ENCODE measurements around the gene MICALL1.

Gene MICALL1

GRCh38 chr22:37961062-37961461, 55.0 kb downstream of the MICALL1 start:
- H2AFZ ChIP-seq (ENCODE audit: low read depth, low read length): no peak overlapping the region
- no peaks in the 10 kb centered on the region for H3K9me3 ChIP-seq (ENCODE audit: insufficient read depth, low read length, severe bottlenecking)
- no peak overlapping the region for H3K27ac ChIP-seq (ENCODE audit: low read length)
- no peaks in the 10 kb centered on the region for H3K4me1 ChIP-seq (ENCODE audit: insufficient read depth, low read length)
- H3K36me3 ChIP-seq (ENCODE audit: insufficient read depth, low read length): peaks cover 67% of the 10 kb centered on the region
- no peak for DNase-seq
- H3K9ac ChIP-seq (ENCODE audit: low read depth, low read length): no peak overlapping the region
- H4K20me1 ChIP-seq (ENCODE audit: insufficient read depth, low read length): peaks cover 5% of the 10 kb centered on the region
- H3K27me3 ChIP-seq (ENCODE audit: insufficient read depth, low read length, poor library complexity): no peaks in the 10 kb centered on the region
- H3K79me2 ChIP-seq (ENCODE audit: insufficient read depth, low read length): no peaks in the 10 kb centered on the region; the same call in 1 of the 2 replicates
- no peak overlapping the region for H3K4me3 ChIP-seq (ENCODE audit: low read depth in 1 of 2, low read length in 2 of 2)
- H3K4me2 ChIP-seq (ENCODE audit: insufficient read depth, low read length): no peak overlapping the region
- no peak for TF ChIP-seq CTCF (IDR thresholded peaks at IDR 0.05; ENCODE audit: borderline replicate concordance, extremely low read depth, low read length, poor library complexity, severe bottlenecking)
- ATAC-seq (ENCODE audit: insufficient read depth, low read depth): no peak

- H3K36me3 ChIP-seq (ENCODE audit: insufficient read depth, low read length): peaks cover 57% of the 10 kb centered on the region
- H2AFZ ChIP-seq (ENCODE audit: low read depth, low read length): no peak overlapping the region
- no peak for ATAC-seq (ENCODE audit: insufficient read depth, low read depth)
Measured at GRCh38 chr22:37965940-37966664, 60.0 kb downstream of the MICALL1 start.

GRCh38 chr22:37967147-37967546, 61.0 kb downstream of the MICALL1 start:
- Histone ChIP-seq H3K27me3 (ENCODE audit: insufficient read depth, low read length, poor library complexity) (no peaks in the 10 kb centered on the region), H3K4me1 (ENCODE audit: insufficient read depth, low read length) (no peaks in the 10 kb centered on the region), H3K4me2 (ENCODE audit: insufficient read depth, low read length) (no peak overlapping the region), H3K9me3 (ENCODE audit: insufficient read depth, low read length, severe bottlenecking) (no peaks in the 10 kb centered on the region), H3K27ac (ENCODE audit: low read length) (no peak overlapping the region), H3K79me2 (ENCODE audit: insufficient read depth, low read length) (no peaks in the 10 kb centered on the region; the same call in none of the 2 replicates), H2AFZ (ENCODE audit: low read depth, low read length) (no peak overlapping the region), H3K36me3 (ENCODE audit: insufficient read depth, low read length) (peaks cover 47% of the 10 kb centered on the region), H3K9ac (ENCODE audit: low read depth, low read length) (no peak overlapping the region), H4K20me1 (ENCODE audit: insufficient read depth, low read length) (peaks cover 11% of the 10 kb centered on the region; the same call in 1 of the 2 replicates), H3K4me3 (ENCODE audit: low read depth in 1 of 2, low read length in 2 of 2) (no peak overlapping the region)
- DNase-seq (no peak), ATAC-seq (ENCODE audit: insufficient read depth, low read depth) (no peak)
- TF ChIP-seq CTCF (IDR thresholded peaks at IDR 0.05; ENCODE audit: borderline replicate concordance, extremely low read depth, low read length, poor library complexity, severe bottlenecking) (no peak), EZH2 (IDR thresholded peaks at IDR 0.05; ENCODE audit: borderline replicate concordance, low read depth, low read length, severe bottlenecking) (no peak)

More at GRCh38 chr22:37965940-37966664, 60.0 kb downstream of the MICALL1 start:
- Histone ChIP-seq H3K27me3 (ENCODE audit: insufficient read depth, low read length, poor library complexity) (no peaks in the 10 kb centered on the region), H3K79me2 (ENCODE audit: insufficient read depth, low read length) (no peaks in the 10 kb centered on the region; the same call in none of the 2 replicates), H3K9me3 (ENCODE audit: insufficient read depth, low read length, severe bottlenecking) (no peaks in the 10 kb centered on the region), H3K9ac (ENCODE audit: low read depth, low read length) (no peak overlapping the region), H3K4me3 (ENCODE audit: low read depth in 1 of 2, low read length in 2 of 2) (no peak overlapping the region), H3K27ac (ENCODE audit: low read length) (no peak overlapping the region), H3K4me1 (ENCODE audit: insufficient read depth, low read length) (no peaks in the 10 kb centered on the region), H3K4me2 (ENCODE audit: insufficient read depth, low read length) (no peak overlapping the region), H4K20me1 (ENCODE audit: insufficient read depth, low read length) (peaks cover 11% of the 10 kb centered on the region; the same call in 1 of the 2 replicates)
- DNase-seq: no peak
- TF ChIP-seq EZH2 (IDR thresholded peaks at IDR 0.05; ENCODE audit: borderline replicate concordance, low read depth, low read length, severe bottlenecking) (no peak), CTCF (IDR thresholded peaks at IDR 0.05; ENCODE audit: borderline replicate concordance, extremely low read depth, low read length, poor library complexity, severe bottlenecking) (no peak)
